Ectodermal cell (in vitro differentiated cells): Measurements from ENCODE around the gene LIME1.

ENCODE experiments used
- H3K27ac ChIP-seq: 2 replicates; pipeline ENCODE4 v1.7.0; 2013; ENCODE audit warnings: mild to moderate bottlenecking, low read depth, low read length; ENCODE audit not compliant: insufficient read depth, poor library complexity, severe bottlenecking
- H3K27me3 ChIP-seq: 2 replicates; pipeline ENCODE4 v1.7.0; 2013; ENCODE audit warnings: mild to moderate bottlenecking, low read length; ENCODE audit not compliant: insufficient read depth, control insufficient read depth, poor library complexity, severe bottlenecking
- H3K36me3 ChIP-seq: one replicate; pipeline ENCODE4 v1.7.0; 2013; ENCODE audit warnings: low read length; ENCODE audit not compliant: control insufficient read depth, insufficient read depth
- H3K4me1 ChIP-seq: one replicate; pipeline ENCODE4 v1.7.0; 2013; ENCODE audit warnings: low read length; ENCODE audit not compliant: control insufficient read depth, insufficient read depth
- H3K4me3 ChIP-seq: 2 replicates; pipeline ENCODE4 v1.7.0; 2013; ENCODE audit warnings: low read depth, low read length, control low read depth; ENCODE audit not compliant: insufficient read depth
- H3K9me3 ChIP-seq: 2 replicates; pipeline ENCODE4 v1.7.0; 2013; ENCODE audit warnings: mild to moderate bottlenecking, low read length, moderate library complexity; ENCODE audit not compliant: control insufficient read depth
- WGBS, 2 experiments: methylation state at CpG; one replicate each; pipeline ENCODE4 v1.1.7; 2013; ENCODE audit warnings: missing lambda C conversion rate in 2 of 2; 5-methylcytosine and 5-hydroxymethylcytosine counted together

LIME1 gene

GRCh38 chr20:63697868-63698545 lies 38.5 kb upstream of the LIME1 start:
- H3K4me3 ChIP-seq = no peak overlapping the region
- no peaks in the 10 kb centered on the region for H3K9me3 ChIP-seq
- 91 to 92% methylated on average over 40 of the region's 40 CpGs for WGBS, 2 experiments
- H3K4me1 ChIP-seq = peaks cover 5% of the 10 kb centered on the region
- no peak overlapping the region for H3K27ac ChIP-seq
- no peaks in the 10 kb centered on the region for H3K36me3 ChIP-seq
- no peaks in the 10 kb centered on the region for H3K27me3 ChIP-seq

DNA sequence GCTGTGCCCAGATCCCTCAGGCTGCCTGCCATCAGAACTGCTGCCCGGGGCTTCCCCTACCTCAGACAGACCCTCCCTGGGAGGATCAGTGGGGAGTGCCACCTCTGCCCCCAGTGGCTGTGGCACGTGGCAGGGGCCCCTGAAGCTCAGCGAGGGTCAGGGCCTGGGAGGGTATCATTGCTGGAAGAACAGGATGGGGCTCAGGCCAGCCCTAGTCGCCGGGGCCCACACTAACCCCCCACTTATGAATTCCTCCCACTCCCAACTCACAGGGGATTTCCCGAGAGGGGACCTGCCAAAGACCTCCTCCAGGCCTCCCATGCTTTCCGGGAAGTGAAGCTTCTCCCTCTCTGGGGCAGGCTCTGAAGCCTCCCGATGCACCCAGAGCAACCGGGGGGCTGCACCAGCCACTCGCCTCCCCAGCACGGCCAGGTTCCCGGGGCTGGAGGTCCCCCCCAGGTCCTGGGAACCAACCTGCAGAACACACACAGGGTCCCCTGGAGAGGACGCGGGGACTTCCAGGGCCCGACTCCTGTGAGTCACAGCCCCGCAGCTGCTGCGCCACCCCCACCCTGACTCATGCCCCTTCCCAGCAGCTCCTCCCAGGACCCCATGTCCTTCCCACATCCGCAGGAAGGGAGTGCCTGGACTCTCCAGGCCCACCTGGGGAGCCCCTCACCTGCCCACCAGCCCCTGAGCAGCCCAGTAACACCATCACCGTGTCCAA lies 37.6 kb upstream of the LIME1 start:
- Histone ChIP-seq H3K4me1 (peaks cover 5% of the 10 kb centered on the region), H3K27ac (peak overlapping the region; percentile 44), H3K4me3 (no peak overlapping the region), H3K36me3 (no peaks in the 10 kb centered on the region), H3K27me3 (no peaks in the 10 kb centered on the region), H3K9me3 (no peaks in the 10 kb centered on the region)
- 68 to 74% methylated on average over 19 of the region's 19 CpGs for WGBS, 2 experiments

- Histone ChIP-seq H3K4me3 (no peak overlapping the region), H3K4me1 (peaks cover 5% of the 10 kb centered on the region), H3K27me3 (no peaks in the 10 kb centered on the region), H3K27ac (peak overlapping the region; percentile 44), H3K9me3 (no peaks in the 10 kb centered on the region), H3K36me3 (peaks cover 1% of the 10 kb centered on the region)
- 86 to 89% methylated on average over 24 of the region's 24 CpGs for WGBS, 2 experiments
Measured at GRCh38 chr20:63699466-63700198, 36.8 kb upstream of the LIME1 start.

DNA sequence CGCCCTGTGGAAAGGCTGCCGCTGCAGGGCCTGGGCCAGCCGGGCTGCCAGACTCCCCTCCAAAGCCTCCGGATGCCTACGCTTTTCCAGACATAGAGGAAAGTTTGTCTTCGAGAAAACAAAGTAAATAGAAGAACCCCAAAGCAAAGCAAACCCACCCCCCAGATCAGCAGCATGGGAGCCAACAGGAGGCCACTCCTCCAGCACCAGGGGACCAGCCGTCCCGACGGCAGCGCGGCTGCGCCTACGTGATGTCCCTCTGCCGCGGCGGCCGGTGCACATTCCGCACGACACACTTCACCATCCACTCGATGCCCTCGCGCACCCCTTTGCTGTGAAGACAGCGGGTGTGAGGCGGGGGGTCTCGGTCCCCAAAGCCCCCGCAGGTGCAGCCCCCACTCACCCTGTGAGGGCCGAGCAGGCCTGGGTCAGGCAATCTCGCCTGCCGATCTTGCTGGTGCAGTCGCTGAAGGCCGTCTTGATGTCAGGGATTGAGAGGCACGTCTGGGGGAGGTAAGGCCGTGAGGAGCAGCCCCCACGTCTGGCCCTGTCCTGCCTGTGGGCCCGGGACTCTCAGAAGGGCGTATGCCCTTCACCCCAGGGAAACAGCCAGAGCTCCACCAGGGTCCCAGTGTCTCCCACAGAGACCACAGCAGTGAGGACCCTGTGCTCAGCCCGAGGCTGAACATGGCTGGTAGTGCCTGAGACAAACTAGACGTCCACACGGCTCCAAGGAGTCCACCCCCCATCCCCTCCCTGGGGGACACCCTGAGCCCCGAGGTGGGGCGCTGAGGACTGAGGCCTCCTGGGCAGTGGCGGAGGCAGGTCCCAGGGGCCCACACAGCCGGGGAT lies 36.0 kb upstream of the LIME1 start:
- WGBS, 2 experiments = 95% methylated on average over 43 of the region's 43 CpGs
- peaks cover 5% of the 10 kb centered on the region for H3K4me1 ChIP-seq
- H3K9me3 ChIP-seq = no peaks in the 10 kb centered on the region
- no peak overlapping the region for H3K4me3 ChIP-seq
- no peaks in the 10 kb centered on the region for H3K27me3 ChIP-seq
- H3K27ac ChIP-seq = no peak overlapping the region
- peaks cover 8% of the 10 kb centered on the region for H3K36me3 ChIP-seq

- peaks cover 8% of the 10 kb centered on the region for H3K36me3 ChIP-seq
- peaks cover 5% of the 10 kb centered on the region for H3K4me1 ChIP-seq
- no peaks in the 10 kb centered on the region for H3K9me3 ChIP-seq
- no peak overlapping the region for H3K27ac ChIP-seq
- H3K27me3 ChIP-seq = no peaks in the 10 kb centered on the region
- WGBS, 2 experiments = 93 to 96% methylated on average over 5 of the region's 5 CpGs
- H3K4me3 ChIP-seq = no peak overlapping the region
Measured at GRCh38 chr20:63701051-63701328, 35.5 kb upstream of the LIME1 start.

GRCh38 chr20:63701329-63702035 lies 35.0 kb upstream of the LIME1 start:
- no peak overlapping the region for H3K27ac ChIP-seq
- no peak overlapping the region for H3K4me3 ChIP-seq
- H3K27me3 ChIP-seq = no peaks in the 10 kb centered on the region
- WGBS, 2 experiments = 91 to 93% methylated on average over 13 to 14 of the region's 14 CpGs
- no peaks in the 10 kb centered on the region for H3K9me3 ChIP-seq
- H3K4me1 ChIP-seq = peaks cover 5% of the 10 kb centered on the region
- H3K36me3 ChIP-seq = peaks cover 12% of the 10 kb centered on the region

- H3K36me3 ChIP-seq = peaks cover 13% of the 10 kb centered on the region
- no peaks in the 10 kb centered on the region for H3K9me3 ChIP-seq
- no peaks in the 10 kb centered on the region for H3K4me1 ChIP-seq
- H3K27ac ChIP-seq = no peak overlapping the region
- 93% methylated on average over 16 of the region's 16 CpGs for WGBS, 2 experiments
- no peak overlapping the region for H3K4me3 ChIP-seq
- H3K27me3 ChIP-seq = no peaks in the 10 kb centered on the region
Measured at GRCh38 chr20:63702036-63702665, 34.3 kb upstream of the LIME1 start.

DNA sequence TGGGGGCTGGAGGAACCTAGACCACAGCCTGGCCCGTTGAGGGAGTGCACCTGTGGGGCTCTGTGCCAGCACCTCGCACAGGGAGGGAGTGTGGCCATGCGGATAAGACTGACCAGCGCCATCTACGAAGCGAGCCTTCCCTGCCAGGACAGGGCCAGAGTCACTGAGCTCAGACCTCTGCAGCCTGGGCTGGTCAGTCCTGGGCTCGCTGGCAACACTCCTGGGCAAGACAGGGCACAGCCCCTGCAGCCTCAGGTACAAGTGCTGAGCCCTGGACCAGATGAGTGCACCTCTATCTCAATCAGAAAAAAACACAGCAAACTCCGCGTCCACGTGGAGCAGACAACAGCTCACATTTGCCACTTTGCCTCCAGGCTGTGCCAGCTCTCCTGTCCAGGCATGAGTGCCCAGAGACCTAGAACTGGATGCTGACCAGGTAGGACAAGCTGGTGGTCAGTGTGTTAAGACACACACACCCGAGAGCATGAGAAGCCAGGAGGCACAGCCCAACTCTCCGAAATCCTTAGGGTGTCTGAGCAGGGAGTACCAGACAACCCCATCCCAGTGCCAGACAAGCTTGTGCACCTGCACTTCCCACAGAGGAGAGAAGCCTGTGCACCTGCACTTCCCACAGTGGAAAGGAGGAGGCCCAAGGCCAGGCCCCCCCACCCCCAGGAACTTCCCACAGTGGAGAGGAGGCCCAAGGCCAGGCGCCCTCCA lies 33.6 kb upstream of the LIME1 start:
- H3K4me3 ChIP-seq = no peak overlapping the region
- H3K27me3 ChIP-seq = no peaks in the 10 kb centered on the region
- H3K9me3 ChIP-seq = no peaks in the 10 kb centered on the region
- 87% methylated on average over 13 of the region's 13 CpGs for WGBS, 2 experiments
- H3K4me1 ChIP-seq = no peaks in the 10 kb centered on the region
- H3K36me3 ChIP-seq = peaks cover 13% of the 10 kb centered on the region
- H3K27ac ChIP-seq = no peak overlapping the region

GRCh38 chr20:63703471-63703975 lies 32.9 kb upstream of the LIME1 start:
- Histone ChIP-seq H3K36me3 (peaks cover 13% of the 10 kb centered on the region), H3K9me3 (no peaks in the 10 kb centered on the region), H3K27me3 (no peaks in the 10 kb centered on the region), H3K27ac (no peak overlapping the region), H3K4me3 (no peak overlapping the region), H3K4me1 (no peaks in the 10 kb centered on the region)
- WGBS, 2 experiments = 95 to 96% methylated on average over 15 of the region's 15 CpGs
